ENCODE data around the gene PDE11A.
"Not testable (repeated sequence)": the region's sequence is repeated elsewhere in the genome, so short reads cannot be mapped to it uniquely, and the experiment has no call there.

The PDE11A gene

GRCh38 chr2:177881921-177882320 lies 190.7 kb downstream of the PDE11A start:
- DNase-seq, result no peak

- no peak for DNase-seq
Observed at GRCh38 chr2:177881008-177881747, 191.4 kb downstream of the PDE11A start.

- DNase-seq, result no peak
Observed at GRCh38 chr2:177880285-177880684, 192.3 kb downstream of the PDE11A start.

- DNase-seq, result no peak
Observed at GRCh38 chr2:177876950-177877349, 195.6 kb downstream of the PDE11A start.

- no peak for DNase-seq
Observed at GRCh38 chr2:177874686-177875085, 197.9 kb downstream of the PDE11A start.

- no peak for DNase-seq
Observed at GRCh38 chr2:177873915-177874314, 198.7 kb downstream of the PDE11A start.

GRCh38 chr2:177872286-177872685 lies 200.3 kb downstream of the PDE11A start:
- DNase-seq, result no peak

- no peak for DNase-seq
Observed at GRCh38 chr2:177869912-177870311, 202.7 kb downstream of the PDE11A start.

GRCh38 chr2:177869209-177869608 lies 203.4 kb downstream of the PDE11A start:
- no peak for DNase-seq

GRCh38 chr2:177868806-177869205 lies 203.8 kb downstream of the PDE11A start:
- DNase-seq, result no peak

GRCh38 chr2:177857538-177857937 lies 215.0 kb downstream of the PDE11A start:
- DNase-seq, result no peak

GRCh38 chr2:177852389-177852788 lies 220.2 kb downstream of the PDE11A start:
- DNase-seq, result no peak

- no peak for DNase-seq
Observed at GRCh38 chr2:177843188-177843587, 229.4 kb downstream of the PDE11A start.

- DNase-seq, result no peak
Observed at GRCh38 chr2:177842243-177842642, 230.3 kb downstream of the PDE11A start.

GRCh38 chr2:177835418-177836204 lies 237.0 kb downstream of the PDE11A start:
- DNase-seq, result not testable (repeated sequence)

- DNase-seq, result no peak
Observed at GRCh38 chr2:177832611-177833433, 239.8 kb downstream of the PDE11A start.

GRCh38 chr2:177830881-177831386 lies 241.6 kb downstream of the PDE11A start:
- DNase-seq, result no peak

GRCh38 chr2:177828557-177828956 lies 244.0 kb downstream of the PDE11A start:
- no peak for DNase-seq

GRCh38 chr2:177826897-177827296 lies 245.7 kb downstream of the PDE11A start:
- no peak for DNase-seq

GRCh38 chr2:177822941-177823340 lies 249.6 kb downstream of the PDE11A start:
- DNase-seq, result no peak

- no peak for DNase-seq
Observed at GRCh38 chr2:177818412-177818811, 254.2 kb downstream of the PDE11A start.

- no peak for DNase-seq
Observed at GRCh38 chr2:177817300-177817699, 255.3 kb downstream of the PDE11A start.

- DNase-seq, result no peak
Observed at GRCh38 chr2:177816766-177817165, 255.8 kb downstream of the PDE11A start.

Measured in activated CD4-positive, alpha-beta T cell treated with anti-CD3 and anti-CD28 coated beads for 48 hours (primary cell).